HG03095 (cell line): ENCODE data around the gene DEAF1.

Experiments
- ATAC-seq: cut with Tn5 transposase; IDR thresholded peaks from one replicate; pipeline ENCODE4 v1.9.1; 2021; ENCODE audit warnings: moderate library complexity; ENCODE audit not compliant: unreplicated experiment

Gene DEAF1

GRCh38 chr11:614623-615503, 80.2 kb downstream of the DEAF1 start:
- ATAC-seq = no peak

DNA sequence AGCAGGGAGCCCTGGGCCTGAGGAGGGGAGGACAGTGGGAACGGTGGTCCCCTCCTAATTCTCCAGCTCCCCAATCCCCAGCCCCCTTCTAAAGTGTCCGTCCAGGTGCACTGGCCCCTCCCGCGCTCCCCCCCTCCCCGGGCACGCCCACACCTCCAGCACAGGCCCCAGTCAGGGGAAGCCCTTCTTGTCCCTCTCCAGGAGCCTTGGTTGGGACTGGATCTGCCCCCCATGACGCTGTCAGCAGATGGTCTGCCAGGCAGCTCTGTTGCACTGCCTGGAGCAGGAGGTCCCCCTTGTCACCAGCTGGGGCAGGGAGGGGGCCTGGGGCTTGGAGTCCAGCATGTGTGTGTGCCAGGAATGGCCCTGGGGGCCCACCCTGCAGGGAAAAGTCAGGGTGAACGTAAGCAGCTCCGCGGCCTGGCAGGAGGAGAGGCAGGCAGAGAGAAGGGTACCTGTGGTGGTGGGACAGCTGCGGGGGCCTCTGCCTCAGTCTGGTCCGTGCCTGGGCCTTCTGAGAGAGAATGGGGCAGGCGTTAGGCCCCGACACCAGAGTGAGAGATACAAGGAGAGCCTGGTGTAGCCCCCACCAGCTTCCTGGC, 80.9 kb downstream of the DEAF1 start:
- ATAC-seq = no peak

DNA sequence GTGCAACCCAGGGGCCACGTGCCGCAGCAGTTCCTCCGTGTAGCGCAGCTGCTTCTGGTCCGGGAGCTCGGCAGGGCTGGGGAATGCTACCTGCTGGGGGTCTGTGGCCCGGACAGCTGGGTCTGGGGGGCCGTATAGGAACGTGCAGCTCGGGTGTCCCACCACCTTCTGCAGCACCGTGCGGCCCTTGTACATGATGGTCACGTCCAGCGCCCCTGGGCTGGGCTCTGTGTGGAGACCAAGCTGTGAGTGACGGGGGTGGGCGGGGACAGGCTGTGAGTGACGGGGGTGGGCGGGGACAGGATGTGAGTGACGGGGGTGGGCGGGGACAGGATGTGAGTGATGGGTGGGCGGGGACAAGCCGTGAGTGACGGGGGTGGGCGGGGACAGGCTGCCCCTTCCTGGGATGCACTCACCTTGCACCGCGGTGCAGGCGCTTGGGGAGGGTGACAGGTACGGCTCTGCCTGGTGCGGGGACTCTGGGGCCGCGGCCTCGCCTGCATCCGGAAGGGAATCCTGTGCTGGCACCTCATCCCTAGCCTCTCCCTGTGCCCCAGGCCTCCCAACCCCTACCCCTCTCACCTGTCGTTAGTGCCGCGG, 81.6 kb downstream of the DEAF1 start:
- no peak for ATAC-seq

GRCh38 chr11:612961-613300, 82.1 kb downstream of the DEAF1 start:
- no peak for ATAC-seq

GRCh38 chr11:612201-612960, 82.6 kb downstream of the DEAF1 start:
- ATAC-seq = no peak

- ATAC-seq = no peak
Observed at GRCh38 chr11:611001-611996, 83.7 kb downstream of the DEAF1 start.

GRCh38 chr11:610146-610801, 84.7 kb downstream of the DEAF1 start:
- no peak for ATAC-seq

GRCh38 chr11:609341-609811, 85.6 kb downstream of the DEAF1 start:
- ATAC-seq = no peak

- no peak for ATAC-seq
Observed at GRCh38 chr11:608791-609251, 86.2 kb downstream of the DEAF1 start.

DNA sequence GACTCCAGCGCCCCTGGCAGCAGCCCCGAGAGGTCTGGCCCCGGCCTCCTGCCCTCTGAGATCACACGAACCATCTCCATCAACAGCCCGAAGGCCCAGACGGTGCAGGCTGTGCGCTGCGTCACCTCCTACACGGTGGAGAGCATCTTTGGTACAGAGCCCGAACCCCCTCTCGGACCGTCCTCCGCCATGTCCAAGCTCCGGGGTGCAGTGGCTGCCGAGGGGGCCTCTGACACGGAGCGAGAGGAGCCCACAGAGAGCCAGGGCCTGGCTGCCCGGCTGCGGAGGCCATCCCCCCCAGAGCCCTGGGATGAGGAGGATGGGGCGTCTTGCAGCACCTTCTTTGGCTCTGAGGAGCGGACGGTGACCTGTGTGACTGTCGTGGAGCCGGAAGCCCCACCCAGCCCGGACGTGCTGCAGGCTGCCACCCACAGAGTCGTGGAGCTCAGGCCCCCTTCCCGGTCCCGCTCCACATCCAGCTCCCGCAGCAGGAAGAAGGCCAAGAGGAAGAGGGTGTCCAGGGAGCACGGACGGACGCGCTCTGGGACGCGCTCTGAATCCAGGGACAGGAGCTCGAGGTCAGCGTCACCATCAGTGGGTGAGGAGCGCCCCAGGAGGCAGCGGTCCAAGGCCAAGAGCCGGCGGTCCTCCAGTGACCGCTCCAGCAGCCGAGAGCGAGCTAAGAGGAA, 86.9 kb downstream of the DEAF1 start:
- ATAC-seq = no peak

- no peak for ATAC-seq
Observed at GRCh38 chr11:607020-607780, 87.8 kb downstream of the DEAF1 start.

- ATAC-seq = no peak
Observed at GRCh38 chr11:606245-606644, 88.8 kb downstream of the DEAF1 start.

- no peak for ATAC-seq
Observed at GRCh38 chr11:605286-606129, 89.5 kb downstream of the DEAF1 start.

DNA sequence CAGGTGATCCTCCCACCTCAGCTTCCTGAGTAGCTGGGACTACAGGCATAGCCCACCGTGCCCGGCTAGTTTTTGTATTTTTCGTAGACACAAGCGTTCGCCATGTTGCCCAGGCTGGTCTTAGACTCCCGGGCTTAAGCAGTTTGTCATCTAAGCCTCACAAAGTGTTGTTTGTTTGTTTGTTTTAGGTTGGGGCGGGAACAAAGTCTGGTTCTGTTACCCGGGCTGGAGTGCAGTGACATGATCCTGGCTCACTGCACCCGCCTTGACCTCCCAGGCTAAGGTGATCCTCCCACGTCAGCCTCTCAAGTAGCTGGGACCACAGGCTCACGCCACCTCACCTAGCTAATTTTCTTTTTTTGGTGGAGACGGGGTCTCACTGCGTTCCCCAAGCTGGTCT, 91.9 kb downstream of the DEAF1 start:
- ATAC-seq = no peak

- no peak for ATAC-seq
Observed at GRCh38 chr11:601573-602245, 93.3 kb downstream of the DEAF1 start.

DNA sequence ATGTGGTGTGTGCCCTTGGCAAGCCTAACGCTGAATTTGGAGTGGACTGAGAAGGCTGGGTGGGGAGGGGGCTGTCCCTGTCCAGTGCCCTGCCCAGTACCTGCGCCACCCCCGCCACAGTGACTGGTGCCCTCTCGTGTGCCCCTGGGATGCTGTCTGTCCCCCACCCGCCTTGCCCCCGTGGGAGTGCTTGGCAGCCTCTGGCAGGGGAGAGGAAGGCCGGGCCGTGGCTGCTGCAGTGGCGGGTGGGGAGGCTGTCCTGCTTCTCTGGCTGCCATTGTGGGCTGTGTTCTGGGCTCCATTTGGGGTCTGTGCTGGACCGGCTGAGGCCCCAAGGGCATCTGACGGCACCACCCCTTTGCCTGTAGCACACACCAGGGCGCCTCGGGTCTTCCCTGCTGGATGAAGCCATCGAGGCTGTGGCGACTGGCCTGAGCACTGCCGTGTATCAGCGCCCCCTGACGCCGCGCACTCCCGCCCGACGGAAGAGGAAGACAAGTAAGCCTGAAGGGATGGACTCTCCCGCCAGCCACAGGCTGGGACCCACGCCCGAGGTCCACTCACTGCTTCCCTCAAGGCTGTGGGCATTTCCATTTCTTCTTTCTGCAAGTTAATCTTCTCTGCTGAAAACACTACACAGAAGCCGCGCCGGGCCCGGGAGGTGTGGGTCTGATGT, 96.9 kb downstream of the DEAF1 start:
- ATAC-seq = no peak
